ENCODE data around the gene C11orf16. TPM values are rescaled to one million over a fixed set of nuclear protein-coding genes. Genes with fewer than 3 reads are reported as not detected.

The C11orf16 gene
- total RNA-seq, 2 experiments from 2014 or later: not detected

GRCh38 chr11:8930456-8931175, 2.1 kb downstream of the C11orf16 start:
- ChIA-PET POLR2A (interaction anchor here (0.6 kb wide), 1 partner anchor 809 kb away, joined by 3 read pairs; no protein-coding TSS in a partner anchor), CTCF (interaction anchor here (0.6 to 1.2 kb wide), 2 partner anchors 72 to 734 kb away, joined by 3 read pairs; no protein-coding TSS in a partner anchor)
- H3K27ac Mint-ChIP-seq: no peak overlapping the region
- H3K9me3 Mint-ChIP-seq: no peaks in the 10 kb centered on the region
- H3K4me1 Mint-ChIP-seq: peaks cover 4% of the 10 kb centered on the region
- no peak for DNase-seq
- no peaks in the 10 kb centered on the region for H3K36me3 Mint-ChIP-seq (ENCODE audit: low read depth)
- no peak overlapping the region for H3K4me3 Mint-ChIP-seq
- H3K27me3 Mint-ChIP-seq: no peaks in the 10 kb centered on the region

GRCh38 chr11:8928981-8929615, 3.6 kb downstream of the C11orf16 start:
- H3K4me1 Mint-ChIP-seq: no peaks in the 10 kb centered on the region
- no peak overlapping the region for H3K27ac Mint-ChIP-seq
- CTCF ChIA-PET: interaction anchor here (0.7 kb wide), 1 partner anchor 194 kb away, joined by 3 read pairs; no protein-coding TSS in a partner anchor
- DNase-seq: no peak
- H3K36me3 Mint-ChIP-seq (ENCODE audit: low read depth): peaks cover 4% of the 10 kb centered on the region
- no peaks in the 10 kb centered on the region for H3K9me3 Mint-ChIP-seq
- POLR2A ChIA-PET: no interaction called here
- H3K27me3 Mint-ChIP-seq: no peaks in the 10 kb centered on the region
- no peak overlapping the region for H3K4me3 Mint-ChIP-seq

DNA sequence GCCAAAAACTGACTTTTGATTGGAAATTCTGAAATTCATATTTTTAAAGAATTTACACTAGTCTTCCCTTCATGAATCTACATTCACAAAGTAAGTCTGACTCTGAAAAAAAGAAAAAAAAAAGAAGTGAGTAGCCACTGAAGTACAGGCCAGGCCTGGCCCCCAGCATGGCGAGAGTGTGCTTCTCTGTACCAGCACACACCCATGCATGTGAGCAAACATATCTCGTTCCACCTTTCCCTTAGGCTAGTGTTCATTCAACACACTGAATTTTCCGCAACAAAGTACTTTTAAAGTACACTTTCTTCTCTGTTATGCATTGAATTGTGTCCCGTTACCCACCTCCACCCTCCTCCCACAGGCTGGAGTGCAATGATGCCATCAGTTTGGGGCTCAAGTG, 4.5 kb downstream of the C11orf16 start:
- POLR2A ChIA-PET: no interaction called here
- peak overlapping the region; percentile 6 for H3K27ac Mint-ChIP-seq
- H3K36me3 Mint-ChIP-seq (ENCODE audit: low read depth): peaks cover 4% of the 10 kb centered on the region
- CTCF ChIA-PET: no interaction called here
- no peaks in the 10 kb centered on the region for H3K4me1 Mint-ChIP-seq
- no peak for DNase-seq
- no peaks in the 10 kb centered on the region for H3K27me3 Mint-ChIP-seq
- no peaks in the 10 kb centered on the region for H3K9me3 Mint-ChIP-seq
- no peak overlapping the region for H3K4me3 Mint-ChIP-seq

DNA sequence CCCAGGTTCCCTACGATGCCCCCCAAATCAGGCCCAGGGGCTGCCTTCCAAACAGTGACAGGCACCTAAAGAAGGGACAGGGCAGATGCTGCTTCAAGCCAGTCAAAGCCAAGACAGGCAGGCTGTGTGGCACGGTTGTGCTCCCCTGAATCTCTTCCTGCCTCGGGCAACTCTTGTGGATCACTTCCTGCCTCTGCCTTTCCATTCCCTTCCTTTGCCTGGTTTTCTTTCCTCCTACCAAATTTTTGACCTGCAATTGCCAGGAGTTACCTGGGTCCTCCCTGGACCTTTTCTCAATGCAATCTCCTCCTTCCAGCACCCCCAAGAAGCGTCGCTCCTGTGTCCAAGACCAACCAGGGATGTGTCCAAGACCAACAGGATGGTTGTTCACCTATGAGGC, 5.5 kb downstream of the C11orf16 start:
- Mint-ChIP-seq H3K27me3 (no peaks in the 10 kb centered on the region), H3K9me3 (no peaks in the 10 kb centered on the region), H3K4me3 (no peak overlapping the region), H3K4me1 (no peaks in the 10 kb centered on the region), H3K27ac (no peak overlapping the region), H3K36me3 (ENCODE audit: low read depth) (peaks cover 8% of the 10 kb centered on the region)
- no peak for DNase-seq
- ChIA-PET POLR2A (interaction anchor here (0.6 kb wide), 1 partner anchor 1013 kb away, joined by 3 read pairs; no protein-coding TSS in a partner anchor), CTCF (interaction anchor here (0.6 to 0.8 kb wide), 3 partner anchors 13 to 498 kb away, joined by 3 read pairs; no protein-coding TSS in a partner anchor)

GRCh38 chr11:8926236-8926635, 6.5 kb downstream of the C11orf16 start:
- no peaks in the 10 kb centered on the region for H3K4me1 Mint-ChIP-seq

GRCh38 chr11:8925711-8926110, 7.0 kb downstream of the C11orf16 start:
- POLR2A ChIA-PET: no interaction called here
- no peak for DNase-seq
- CTCF ChIA-PET: interaction anchor here (0.5 to 1.4 kb wide), 4 partner anchors 10 to 301 kb away, joined by 3 read pairs; no protein-coding TSS in a partner anchor
- H3K36me3 Mint-ChIP-seq (ENCODE audit: low read depth): peaks cover 11% of the 10 kb centered on the region
- H3K4me3 Mint-ChIP-seq: no peak overlapping the region
- H3K27ac Mint-ChIP-seq: no peak overlapping the region
- no peaks in the 10 kb centered on the region for H3K27me3 Mint-ChIP-seq
- no peaks in the 10 kb centered on the region for H3K9me3 Mint-ChIP-seq
- H3K4me1 Mint-ChIP-seq: no peaks in the 10 kb centered on the region

More at GRCh38 chr11:8926236-8926635, 6.5 kb downstream of the C11orf16 start:
- POLR2A ChIA-PET: no interaction called here
- DNase-seq: no peak
- Mint-ChIP-seq H3K9me3 (no peaks in the 10 kb centered on the region), H3K4me3 (no peak overlapping the region), H3K27me3 (no peaks in the 10 kb centered on the region), H3K27ac (no peak overlapping the region), H3K36me3 (ENCODE audit: low read depth) (peaks cover 11% of the 10 kb centered on the region)
- CTCF ChIA-PET: interaction anchor here (0.5 to 1.4 kb wide), 4 partner anchors 9 to 300 kb away, joined by 3 read pairs; no protein-coding TSS in a partner anchor

GRCh38 chr11:8922691-8923090, 10.1 kb downstream of the C11orf16 start:
- H3K36me3 Mint-ChIP-seq (ENCODE audit: low read depth): peaks cover 25% of the 10 kb centered on the region
- POLR2A ChIA-PET: interaction anchor here (1.2 kb wide), 1 partner anchor 11 kb away, joined by 8 read pairs; no protein-coding TSS in a partner anchor
- no peaks in the 10 kb centered on the region for H3K9me3 Mint-ChIP-seq
- H3K4me3 Mint-ChIP-seq: no peak overlapping the region
- no peaks in the 10 kb centered on the region for H3K27me3 Mint-ChIP-seq
- CTCF ChIA-PET: interaction anchor here (0.8 to 1.1 kb wide), 3 partner anchors 11 to 37 kb away, joined by 3 to 4 read pairs (median 3); no protein-coding TSS in a partner anchor
- no peak overlapping the region for H3K27ac Mint-ChIP-seq
- H3K4me1 Mint-ChIP-seq: no peaks in the 10 kb centered on the region
- no peak for DNase-seq

GRCh38 chr11:8917157-8917825, 15.5 kb downstream of the C11orf16 start:
- CTCF ChIA-PET: interaction anchor here (1.1 kb wide), 1 partner anchor 43 kb away, joined by 4 read pairs; no protein-coding TSS in a partner anchor
- POLR2A ChIA-PET: no interaction called here
- H3K9me3 Mint-ChIP-seq: no peaks in the 10 kb centered on the region
- H3K4me3 Mint-ChIP-seq: no peak overlapping the region
- no peak overlapping the region for H3K27ac Mint-ChIP-seq
- peaks cover 38% of the 10 kb centered on the region for H3K36me3 Mint-ChIP-seq (ENCODE audit: low read depth)
- DNase-seq: no peak
- peaks cover 28% of the 10 kb centered on the region for H3K4me1 Mint-ChIP-seq
- H3K27me3 Mint-ChIP-seq: no peaks in the 10 kb centered on the region

DNA sequence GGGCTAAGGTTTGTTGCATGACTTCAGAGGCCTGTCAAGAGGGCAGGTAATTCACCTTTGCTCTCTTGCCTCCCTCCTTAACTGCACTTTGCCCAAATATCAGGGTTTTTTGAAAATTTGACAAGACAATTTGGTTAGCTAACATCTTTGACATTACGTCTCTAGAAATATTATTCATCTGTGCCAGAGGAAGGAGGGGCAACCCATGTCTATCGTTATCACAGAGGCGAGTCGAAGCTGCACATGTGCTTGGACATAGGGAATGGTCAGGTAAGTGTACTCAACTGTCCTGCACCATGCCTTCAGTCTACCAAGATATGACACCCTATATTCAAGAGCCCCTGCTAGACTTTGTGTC, 18.1 kb downstream of the C11orf16 start:
- Mint-ChIP-seq H3K36me3 (ENCODE audit: low read depth) (peaks cover 34% of the 10 kb centered on the region), H3K4me1 (peaks cover 42% of the 10 kb centered on the region), H3K9me3 (no peaks in the 10 kb centered on the region), H3K27me3 (no peaks in the 10 kb centered on the region), H3K27ac (peak overlapping the region; percentile 87), H3K4me3 (peak overlapping the region; percentile 58)
- POLR2A ChIA-PET: no interaction called here
- DNase-seq: no peak
- CTCF ChIA-PET: interaction anchor here (0.9 to 2.0 kb wide), 8 partner anchors 10 to 229 kb away, joined by 3 to 8 read pairs (median 3); no protein-coding TSS in a partner anchor

DNA sequence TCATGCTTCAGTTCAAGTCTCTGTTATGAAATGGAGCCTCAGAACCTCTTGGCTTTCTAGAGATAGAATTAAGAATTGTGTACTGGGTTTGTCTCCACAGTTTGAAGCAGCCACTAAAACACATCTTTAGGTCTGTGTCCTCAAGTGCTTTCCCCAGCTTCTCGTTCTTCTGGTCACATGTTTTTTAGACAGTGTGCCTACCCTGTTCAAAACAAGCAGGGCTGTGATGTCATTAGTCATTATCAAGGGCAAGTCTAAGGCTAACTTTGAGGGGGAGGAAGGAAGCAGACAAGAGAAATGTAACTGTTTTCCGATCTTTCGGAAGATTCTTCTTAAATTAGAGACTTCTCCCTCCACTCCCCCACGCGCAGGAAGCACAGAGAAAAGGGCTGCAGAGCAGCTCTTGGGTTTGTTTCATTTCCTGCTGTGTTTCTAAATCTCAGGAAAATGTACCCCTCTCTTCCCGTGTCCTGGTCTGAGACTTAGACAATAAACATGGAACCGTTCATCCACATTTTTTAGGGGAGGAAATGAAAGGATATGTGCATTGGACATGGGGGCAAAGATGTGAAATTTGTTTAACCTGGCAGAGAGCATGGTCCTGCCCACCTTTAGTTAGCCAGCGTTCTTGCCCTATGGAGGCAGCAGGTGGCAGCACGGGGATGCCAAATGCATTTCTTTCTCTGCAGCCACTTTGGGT, 18.6 kb downstream of the C11orf16 start:
- DNase-seq: peak; percentile 53
- Mint-ChIP-seq H3K36me3 (ENCODE audit: low read depth) (peaks cover 34% of the 10 kb centered on the region), H3K4me3 (peak overlapping the region; percentile 58), H3K9me3 (no peaks in the 10 kb centered on the region), H3K27me3 (peaks cover 3% of the 10 kb centered on the region), H3K27ac (peak overlapping the region; percentile 87), H3K4me1 (peaks cover 46% of the 10 kb centered on the region)
- CTCF ChIA-PET: interaction anchor here (1.0 to 2.0 kb wide), 4 partner anchors 34 to 156 kb away, joined by 3 to 6 read pairs (median 3); no protein-coding TSS in a partner anchor
- POLR2A ChIA-PET: no interaction called here

- peaks cover 61% of the 10 kb centered on the region for H3K4me1 Mint-ChIP-seq
- no peaks in the 10 kb centered on the region for H3K9me3 Mint-ChIP-seq
- H3K4me3 Mint-ChIP-seq: peak within 1 kb of the TSS; percentile 92
- peaks cover 9% of the 10 kb centered on the region for H3K27me3 Mint-ChIP-seq
- CTCF ChIA-PET: interaction anchor here (0.6 to 1.2 kb wide), 4 partner anchors 16 to 940 kb away, joined by 3 to 5 read pairs (median 3); no protein-coding TSS in a partner anchor
- peak; percentile 88 for DNase-seq
- peaks cover 11% of the 10 kb centered on the region for H3K36me3 Mint-ChIP-seq (ENCODE audit: low read depth)
- POLR2A ChIA-PET: interaction anchor here (0.7 to 1.2 kb wide), 3 partner anchors 12 to 1868 kb away, joined by 3 to 8 read pairs (median 4); no protein-coding TSS in a partner anchor
- H3K27ac Mint-ChIP-seq: peak within 1 kb of the TSS; percentile 89
Observed at GRCh38 chr11:8911029-8911823, 21.5 kb downstream of the C11orf16 start, which contains the start of gene AKIP1. TSS of gene AKIP1 (plus strand) at chr11:8911189. CDS start at chr11:8911450, 261 bp downstream.

Data from activated CD4-positive, alpha-beta T cell treated with anti-CD3 and anti-CD28 coated beads, Interleukin-2, amount 10 ng/mL, durations not matched to agents 7 days and 5 days (primary cell).